Measurements from ENCODE around the gene CRY1.
"Not testable (repeated sequence)": the region's sequence is repeated elsewhere in the genome, so short reads cannot be mapped to it uniquely, and the experiment has no call there.

Gene CRY1

GRCh38 chr12:107108366-107108765 lies 15.0 kb upstream of the CRY1 start:
- not testable (repeated sequence) for DNase-seq

GRCh38 chr12:107107381-107107780 lies 14.0 kb upstream of the CRY1 start:
- no peak for DNase-seq

GRCh38 chr12:107106241-107107025 lies 13.1 kb upstream of the CRY1 start:
- no peak for DNase-seq

GRCh38 chr12:107105410-107105703 lies 12.0 kb upstream of the CRY1 start:
- no peak for DNase-seq

- no peak for DNase-seq
Observed at GRCh38 chr12:107103516-107103915, 10.2 kb upstream of the CRY1 start.

GRCh38 chr12:107103097-107103496 lies 9.7 kb upstream of the CRY1 start:
- DNase-seq: no peak

- DNase-seq: no peak
Observed at GRCh38 chr12:107102294-107102693, 8.9 kb upstream of the CRY1 start.

GRCh38 chr12:107101651-107102050 lies 8.3 kb upstream of the CRY1 start:
- no peak for DNase-seq

GRCh38 chr12:107099917-107100316 lies 6.6 kb upstream of the CRY1 start:
- no peak for DNase-seq

GRCh38 chr12:107096571-107096970 lies 3.2 kb upstream of the CRY1 start:
- DNase-seq: no peak

GRCh38 chr12:107094183-107094448 lies 767 bp upstream of the CRY1 start:
- DNase-seq: no peak

GRCh38 chr12:107092669-107093416 lies 506 bp downstream of the CRY1 start:
- DNase-seq: peak; percentile 76 to 82

GRCh38 chr12:107091989-107092641 lies 1.2 kb downstream of the CRY1 start:
- peak; percentile 2 to 4 for DNase-seq

- no peak for DNase-seq
Observed at GRCh38 chr12:107091381-107091780, 2.0 kb downstream of the CRY1 start.

GRCh38 chr12:107090711-107091110 lies 2.6 kb downstream of the CRY1 start:
- no peak for DNase-seq

GRCh38 chr12:107088912-107089311 lies 4.4 kb downstream of the CRY1 start:
- DNase-seq: no peak

GRCh38 chr12:107086314-107086713 lies 7.0 kb downstream of the CRY1 start:
- DNase-seq: no peak

- DNase-seq: no peak
Observed at GRCh38 chr12:107081778-107082177, 11.6 kb downstream of the CRY1 start.

- no peak for DNase-seq
Observed at GRCh38 chr12:107080299-107080698, 13.1 kb downstream of the CRY1 start.

GRCh38 chr12:107079172-107080011 lies 14.0 kb downstream of the CRY1 start:
- no peak for DNase-seq

GRCh38 chr12:107073266-107073665 lies 20.1 kb downstream of the CRY1 start:
- not testable (repeated sequence) for DNase-seq

GRCh38 chr12:107066691-107067090 lies 26.7 kb downstream of the CRY1 start:
- DNase-seq: no peak

GRCh38 chr12:107064687-107065086 lies 28.7 kb downstream of the CRY1 start:
- no peak for DNase-seq

All from activated CD4-positive, alpha-beta T cell treated with anti-CD3 and anti-CD28 coated beads, Interleukin-2, amount 50 U/mL, for 4 hours (primary cell).